Cardiac muscle cell (in vitro differentiated cells and primary cell): ENCODE results near the gene PICK1. TPM values are rescaled to one million over a fixed set of nuclear protein-coding genes. Genes with fewer than 3 reads are reported as not detected.

Experiments
- DNase-seq, 2 donors: peaks; one replicate each; pipeline versions ENCODE4 v3.0.0 to v3.0.0-alpha.2; 2010 to 2017; ENCODE audit warnings: low read depth in 1 of 2, low spot score in 1 of 2
- H3K27ac ChIP-seq: fragments of 200-600 bp; sonication (generic); 2 replicates; pipeline ENCODE4 v1.5.1; 2016
- H3K27me3 ChIP-seq: fragments of 200-600 bp; sonication (generic); 2 replicates; pipeline ENCODE4 v1.6.0; 2016; ENCODE audit warnings: control low read depth
- H3K36me3 ChIP-seq: fragments of 200-600 bp; sonication (generic); 2 replicates; pipeline ENCODE4 v1.5.1; 2016; ENCODE audit warnings: control low read depth
- H3K4me1 ChIP-seq: fragments of 200-600 bp; sonication (generic); 2 replicates; pipeline ENCODE4 v1.8.1; 2017; ENCODE audit warnings: low read depth, mild to moderate bottlenecking, mixed run types
- H3K4me3 ChIP-seq: fragments of 200-600 bp; sonication (generic); 2 replicates; pipeline ENCODE4 v1.5.1; 2016; ENCODE audit warnings: mild to moderate bottlenecking
- H3K9me3 ChIP-seq: fragments of 200-600 bp; sonication (generic); 2 replicates; pipeline ENCODE4 v1.5.1; 2017; ENCODE audit warnings: low read depth, mild to moderate bottlenecking, control low read depth
- CTCF ChIP-seq: IDR thresholded peaks from 2 replicates; pipeline ENCODE4 v1.5.1; 2012; ENCODE audit warnings: low read depth, mild to moderate bottlenecking, low read length
- polyA plus RNA-seq: library from polyadenylated mRNA; unstranded; fragments of >200 nt; fragmentation: Nextera tagmentation; extraction: Ambion mirVana; gene quantifications from 2 replicates; pipeline ENCODE4 v1.2.1, GENCODE V29; 2016
- total RNA-seq: library from RNA; depleted of rRNA; stranded (reverse); fragments of >200 nt; gene quantifications from 2 replicates; pipeline ENCODE4 v1.2.3, GENCODE V29; 2016

The PICK1 gene
- total and polyA plus RNA-seq, 2 experiments from 2014 or later: 57.8 to 60.4 TPM

GRCh38 chr22:38079804-38080203 lies 22.6 kb downstream of the PICK1 start:
- no peaks in the 10 kb centered on the region for H3K36me3 ChIP-seq
- DNase-seq: no peak
- H3K27me3 ChIP-seq: peaks cover 30% of the 10 kb centered on the region
- H3K9me3 ChIP-seq: no peaks in the 10 kb centered on the region
- no peak overlapping the region for H3K27ac ChIP-seq
- TF ChIP-seq CTCF: no peak
- H3K4me1 ChIP-seq: peaks cover 4% of the 10 kb centered on the region
- H3K4me3 ChIP-seq: no peak overlapping the region

GRCh38 chr22:38080474-38080849 lies 23.3 kb downstream of the PICK1 start:
- H3K27ac ChIP-seq: no peak overlapping the region
- H3K9me3 ChIP-seq: no peaks in the 10 kb centered on the region
- H3K4me1 ChIP-seq: peaks cover 4% of the 10 kb centered on the region
- H3K27me3 ChIP-seq: peaks cover 30% of the 10 kb centered on the region
- H3K4me3 ChIP-seq: no peak overlapping the region
- H3K36me3 ChIP-seq: no peaks in the 10 kb centered on the region
- no peak for TF ChIP-seq CTCF
- no peak for DNase-seq

DNA sequence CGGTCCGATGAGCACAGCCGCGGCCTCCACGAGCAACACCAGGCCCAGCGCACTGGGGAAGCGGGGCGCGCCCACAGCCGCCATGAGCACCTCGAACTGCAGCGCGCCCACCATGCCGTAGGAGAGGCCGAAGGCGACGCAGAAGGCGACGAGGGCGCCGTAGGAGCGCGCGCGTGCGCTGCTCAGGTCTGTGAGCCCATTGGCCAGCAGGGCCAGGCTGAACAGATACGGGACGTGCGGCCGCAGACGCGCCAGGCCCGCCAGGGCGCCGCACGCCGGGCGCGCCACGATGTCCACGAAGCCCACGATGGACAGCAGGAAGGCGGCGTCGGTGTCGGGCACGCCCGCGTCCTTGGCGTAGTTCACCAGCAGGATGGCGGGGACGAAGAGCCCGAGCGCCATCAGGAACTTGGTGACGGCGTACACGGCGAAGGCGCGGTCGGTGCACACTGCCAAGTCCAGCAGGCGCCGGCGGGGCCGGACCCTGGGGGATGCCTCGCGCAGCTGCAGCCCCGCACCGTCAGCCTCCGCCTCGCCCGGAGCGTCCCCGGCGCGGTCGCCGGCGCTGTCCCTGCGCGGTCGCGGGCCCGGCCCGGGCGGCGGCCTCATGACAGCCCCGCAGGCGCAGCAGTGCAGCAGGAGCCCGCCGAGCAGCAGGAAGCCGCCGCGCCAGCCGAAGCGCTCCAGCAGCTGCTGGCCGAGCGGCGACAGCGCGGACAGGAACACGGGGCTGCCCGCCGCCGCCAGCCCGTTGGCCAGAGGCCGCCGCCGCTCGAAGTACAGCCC lies 23.8 kb downstream of the PICK1 start:
- H3K27me3 ChIP-seq: peaks cover 30% of the 10 kb centered on the region
- peak overlapping the region; percentile 15 for H3K4me3 ChIP-seq
- peaks cover 4% of the 10 kb centered on the region for H3K4me1 ChIP-seq
- H3K9me3 ChIP-seq: no peaks in the 10 kb centered on the region
- TF ChIP-seq CTCF: peak; percentile 2
- H3K36me3 ChIP-seq: no peaks in the 10 kb centered on the region
- DNase-seq: peak; percentile 60 to 78
- H3K27ac ChIP-seq: no peak overlapping the region

DNA sequence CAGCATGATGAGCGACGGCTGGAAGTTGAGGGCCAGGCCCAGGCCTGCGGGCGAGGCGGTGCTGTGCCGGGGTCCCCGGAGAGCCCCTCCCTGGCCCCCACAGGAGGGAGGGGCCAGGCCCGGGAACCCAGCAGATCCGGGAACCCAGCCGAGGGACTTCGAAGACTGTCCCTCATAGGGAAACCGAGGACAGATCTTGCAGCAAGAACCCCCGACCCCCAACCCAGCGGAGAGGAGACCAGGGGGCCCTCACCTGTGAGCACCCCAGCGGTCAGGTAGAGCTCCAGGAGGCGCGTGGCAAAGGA lies 24.4 kb downstream of the PICK1 start:
- Histone ChIP-seq H3K9me3 (no peaks in the 10 kb centered on the region), H3K4me1 (peaks cover 4% of the 10 kb centered on the region), H3K27me3 (peaks cover 30% of the 10 kb centered on the region), H3K27ac (no peak overlapping the region), H3K36me3 (no peaks in the 10 kb centered on the region), H3K4me3 (peak overlapping the region; percentile 15)
- DNase-seq: no peak
- TF ChIP-seq CTCF: no peak

GRCh38 chr22:38081941-38082828 lies 25.0 kb downstream of the PICK1 start:
- Histone ChIP-seq H3K27ac (no peak overlapping the region), H3K36me3 (no peaks in the 10 kb centered on the region), H3K9me3 (no peaks in the 10 kb centered on the region), H3K4me1 (peaks cover 4% of the 10 kb centered on the region), H3K27me3 (peaks cover 30% of the 10 kb centered on the region), H3K4me3 (no peak overlapping the region)
- TF ChIP-seq CTCF: no peak
- no peak for DNase-seq
